Common myeloid progenitor, CD34-positive (primary cell): ENCODE measurements around the gene PACSIN3.

Experiments
- CTCF ChIA-PET: fragments of 350-600 bp; sonication (Branson Sonifier 250); formaldehyde crosslinking; loops from one replicate; lab custom pipeline; 2021; ENCODE audit warnings: antibody characterized with exemption; lab: Charles Lee
- POLR2A ChIA-PET: fragments of 350-600 bp; sonication (Branson Sonifier 250); formaldehyde crosslinking; loops from one replicate; lab custom pipeline; 2021; ENCODE audit warnings: antibody characterized with exemption; lab: Charles Lee
- DNase-seq, 3 donors: peaks; one replicate each; pipeline versions ENCODE4 v3.0.0 to v3.0.0-alpha.2; 2013
- H3K27ac ChIP-seq, 2 experiments: 1 replicate in 1 of 2; 2 replicates in 1 of 2; pipeline ENCODE4 v1.7.0; 2013; ENCODE audit warnings: inconsistent platforms in 2 of 2, low read length in 2 of 2, mild to moderate bottlenecking in 2 of 2, low read depth in 1 of 2, moderate library complexity in 1 of 2; ENCODE audit not compliant: severe bottlenecking in 2 of 2, insufficient read depth in 1 of 2, poor library complexity in 1 of 2
- H3K27me3 ChIP-seq, 5 experiments: replicated peaks in 2 of 5; 1 replicate in 3 of 5; 2 replicates in 2 of 5; pipeline versions ENCODE4 v1.6.1 to v1.7.0; 2013; ENCODE audit warnings: low read length in 4 of 5, mild to moderate bottlenecking in 2 of 5, moderate library complexity in 2 of 5, inconsistent platforms in 1 of 5; ENCODE audit not compliant: insufficient read depth in 5 of 5, control insufficient read depth in 4 of 5
- H3K36me3 ChIP-seq, 4 experiments: 1 replicate in 2 of 4; 2 replicates in 2 of 4; pipeline versions ENCODE4 v1.6.1 to v1.7.0; 2013; ENCODE audit warnings: low read length in 3 of 4, control low read depth in 1 of 4, mild to moderate bottlenecking in 1 of 4; ENCODE audit not compliant: control insufficient read depth in 4 of 4, insufficient read depth in 4 of 4
- H3K4me1 ChIP-seq, 4 experiments: 1 replicate in 3 of 4; 2 replicates in 1 of 4; pipeline versions ENCODE4 v1.6.1 to v1.7.1; 2013; ENCODE audit warnings: low read length in 3 of 4, mild to moderate bottlenecking in 3 of 4, control low read depth in 1 of 4, inconsistent platforms in 1 of 4, moderate library complexity in 1 of 4; ENCODE audit not compliant: control insufficient read depth in 4 of 4, insufficient read depth in 4 of 4; ENCODE audit errors: control extremely low read depth in 1 of 4
- H3K4me3 ChIP-seq, 7 experiments: 1 replicate in 4 of 7; 2 replicates in 3 of 7; pipeline versions ENCODE4 v1.5.1 to v1.7.0; 2013; ENCODE audit warnings: mild to moderate bottlenecking in 7 of 7, low read length in 6 of 7, moderate library complexity in 6 of 7, inconsistent platforms in 2 of 7, low read depth in 2 of 7, control low read depth in 1 of 7; ENCODE audit not compliant: insufficient read depth in 4 of 7, control insufficient read depth in 1 of 7; ENCODE audit errors: extremely low read depth in 1 of 7
- H3K9me3 ChIP-seq, 5 experiments: 1 replicate in 4 of 5; 2 replicates in 1 of 5; pipeline versions ENCODE4 v1.6.1 to v1.7.1; 2013; ENCODE audit warnings: low read length in 4 of 5, mild to moderate bottlenecking in 2 of 5, inconsistent platforms in 1 of 5, low read depth in 1 of 5, moderate library complexity in 1 of 5; ENCODE audit not compliant: control insufficient read depth in 4 of 5, insufficient read depth in 2 of 5; ENCODE audit errors: control extremely low read depth in 1 of 5
- WGBS: methylation state at CpG from one replicate; pipeline ENCODE4 v1.1.5; 2013; ENCODE audit not compliant: insufficient coverage; 5-methylcytosine and 5-hydroxymethylcytosine counted together

The PACSIN3 gene

GRCh38 chr11:47132490-47132889 lies 53.7 kb downstream of the PACSIN3 start:
- no peaks in the 10 kb centered on the region for H3K4me1 ChIP-seq
- DNase-seq = no peak
- H3K27ac ChIP-seq = no peak overlapping the region
- no peaks in the 10 kb centered on the region for H3K27me3 ChIP-seq
- H3K36me3 ChIP-seq = peaks cover 0 to 2% (median 0%) of the 10 kb centered on the region in 4 experiments
- no peaks in the 10 kb centered on the region for H3K9me3 ChIP-seq
- no peak overlapping the region for H3K4me3 ChIP-seq
- ChIA-PET POLR2A (no interaction called here), CTCF (no interaction called here)

- no peak for DNase-seq
- 100% methylated on average over 2 of the region's 2 CpGs for WGBS
- Histone ChIP-seq H3K4me3 (no peak overlapping the region), H3K36me3 (no peaks in the 10 kb centered on the region), H3K27ac (no peak overlapping the region), H3K4me1 (no peaks in the 10 kb centered on the region), H3K9me3 (no peaks in the 10 kb centered on the region), H3K27me3 (no peaks in the 10 kb centered on the region)
- ChIA-PET POLR2A (no interaction called here), CTCF (interaction anchor here (1.0 kb wide), 1 partner anchor 22 kb away, joined by 3 read pairs; no protein-coding TSS in a partner anchor)
These were observed 55.1 kb downstream of the PACSIN3 start for GRCh38 chr11:47131136-47131535.

- WGBS = 100% methylated on average over 3 of the region's 3 CpGs
- no peak for DNase-seq
- no peaks in the 10 kb centered on the region for H3K36me3 ChIP-seq
These were observed 55.7 kb downstream of the PACSIN3 start for GRCh38 chr11:47130543-47130942.

More at GRCh38 chr11:47130543-47130942, 55.7 kb downstream of the PACSIN3 start:
- CTCF ChIA-PET = interaction anchor here (1.0 kb wide), 1 partner anchor 23 kb away, joined by 3 read pairs; no protein-coding TSS in a partner anchor
- POLR2A ChIA-PET = no interaction called here
- no peaks in the 10 kb centered on the region for H3K9me3 ChIP-seq
- no peaks in the 10 kb centered on the region for H3K4me1 ChIP-seq
- H3K27ac ChIP-seq = no peak overlapping the region
- H3K4me3 ChIP-seq = no peak overlapping the region
- H3K27me3 ChIP-seq = no peaks in the 10 kb centered on the region
